HCT116 (cell line): Measurements from ENCODE around the gene UMAD1. TPM values are rescaled to one million over a fixed set of nuclear protein-coding genes. Genes with fewer than 3 reads are reported as not detected.

Experiments
- ATAC-seq: fragments of 200-7000 bp; cut with Tn5 transposase; 2 replicates; pipeline ENCODE4 v1.9.1; 2020; ENCODE audit warnings: mild to moderate bottlenecking, moderate library complexity
- BruUV-seq: library from RNA; stranded (reverse); fragments of 400-500 nt; replicated peaks from 2 replicates; lab custom pipeline; 2021; lab: Mats Ljungman, UMichigan
- CTCF ChIA-PET: fragments of 300-600 bp; sonication (Branson Sonifier 250); formaldehyde crosslinking; loops from one replicate; lab custom pipeline; 2021; ENCODE audit warnings: antibody characterized with exemption; lab: Charles Lee
- POLR2A ChIA-PET: fragments of 300-600, 350-600 bp; sonication (Branson Sonifier 250); formaldehyde crosslinking; loops from one replicate; lab custom pipeline; 2021; ENCODE audit warnings: antibody characterized with exemption; lab: Charles Lee
- RAD21 ChIA-PET, 2 experiments: fragments of 300-600 bp; sonication (Branson Sonifier 250); formaldehyde crosslinking; loops; one replicate each; lab custom pipeline; 2023; ENCODE audit warnings: low total read pairs in 2 of 2; ENCODE audit not compliant: uncharacterized antibody in 2 of 2, unreplicated experiment in 2 of 2, low non-redundant PET in 1 of 2; lab: Charles Lee
- DNase-seq: peaks from one replicate; pipeline ENCODE4 v3.0.0-alpha.2; 2010; ENCODE audit warnings: low read depth, low spot score
- H2AFZ ChIP-seq: fragments of 200-600 bp; shearing (Covaris generic), sonication (generic); 2 replicates; pipeline ENCODE4 v1.6.1; 2017; ENCODE audit warnings: low read depth, mixed run types, mixed read lengths, antibody characterized with exemption, low read length; ENCODE audit not compliant: poor library complexity, severe bottlenecking
- H3K27ac ChIP-seq: 2 replicates; pipeline ENCODE4 v1.5.1; 2012; ENCODE audit warnings: low read depth, low read length
- H3K27me3 ChIP-seq: fragments of 200-600 bp; sonication (generic); 2 replicates; pipeline ENCODE4 v1.6.1; 2016; ENCODE audit warnings: mixed run types, low read length, mixed read lengths; ENCODE audit not compliant: insufficient read depth
- H3K36me3 ChIP-seq, 2 experiments: fragments of 200-500 bp in 1 of 2; fragments of 200-600 bp in 1 of 2; sonication (Bioruptor generic) in 1 of 2; sonication (generic) in 1 of 2; 2 replicates each; pipeline versions ENCODE4 v1.5.1 to v1.6.1; 2014 to 2016; ENCODE audit warnings: low read length in 2 of 2, inconsistent platforms in 1 of 2, mixed read lengths in 1 of 2, mixed run types in 1 of 2; ENCODE audit not compliant: insufficient read depth in 2 of 2, control insufficient read depth in 1 of 2
- H3K4me1 ChIP-seq, 2 experiments: fragments of 200-600 bp in 1 of 2; sonication (generic) in 1 of 2; 2 replicates each; pipeline versions ENCODE4 v1.5.1 to v1.6.1; 2012 to 2017; ENCODE audit warnings: low read length in 2 of 2, inconsistent platforms in 1 of 2, mild to moderate bottlenecking in 1 of 2, mixed read lengths in 1 of 2, mixed run types in 1 of 2, moderate library complexity in 1 of 2; ENCODE audit not compliant: insufficient read depth in 2 of 2, control insufficient read depth in 1 of 2
- H3K4me2 ChIP-seq: fragments of 200-600 bp; sonication (generic); 2 replicates; pipeline ENCODE4 v1.6.1; 2017; ENCODE audit warnings: mixed run types, low read length, mixed read lengths
- H3K4me3 ChIP-seq, 2 experiments: fragments of 200-600 bp in 1 of 2; sonication (generic) in 1 of 2; replicated peaks in 1 of 2; 2 replicates each; pipeline ENCODE4 v1.5.1; 2011 to 2016; ENCODE audit warnings: low read length in 2 of 2, control low read depth in 1 of 2, low read depth in 1 of 2, mild to moderate bottlenecking in 1 of 2, mixed read lengths in 1 of 2, mixed run types in 1 of 2
- H3K79me2 ChIP-seq: fragments of 200-600 bp; sonication (generic); 2 replicates; pipeline ENCODE4 v1.6.1; 2017; ENCODE audit warnings: mild to moderate bottlenecking, mixed run types, low read length, moderate library complexity, mixed read lengths; ENCODE audit not compliant: insufficient read depth
- H3K9ac ChIP-seq: fragments of 200-600 bp; sonication (generic); 2 replicates; pipeline ENCODE4 v1.6.1; 2016; ENCODE audit warnings: low read length, mixed read lengths
- H3K9me2 ChIP-seq: fragments of 200-600 bp; sonication (generic), shearing (Covaris generic); 2 replicates; pipeline ENCODE4 v1.6.1; 2017; ENCODE audit warnings: mixed run types, mild to moderate bottlenecking, moderate library complexity; ENCODE audit not compliant: insufficient read depth
- H3K9me3 ChIP-seq, 2 experiments: fragments of 200-500 bp in 1 of 2; fragments of 200-600 bp in 1 of 2; sonication (Bioruptor generic) in 1 of 2; sonication (generic) in 1 of 2; 2 replicates each; pipeline ENCODE4 v1.6.1; 2014 to 2017; ENCODE audit warnings: low read length in 2 of 2, mixed read lengths in 2 of 2, inconsistent platforms in 1 of 2, low read depth in 1 of 2, mild to moderate bottlenecking in 1 of 2, mixed run types in 1 of 2, moderate library complexity in 1 of 2; ENCODE audit not compliant: control insufficient read depth in 1 of 2, insufficient read depth in 1 of 2
- H4K20me1 ChIP-seq: fragments of 200-600 bp; sonication (generic), shearing (Covaris generic); 2 replicates; pipeline ENCODE4 v1.6.1; 2017; ENCODE audit warnings: mixed run types, mild to moderate bottlenecking, moderate library complexity; ENCODE audit not compliant: insufficient read depth
- EGR1 ChIP-seq: IDR thresholded peaks from 2 replicates; pipeline ENCODE4 v1.6.1; 2012; ENCODE audit warnings: low read depth
- EZH2 ChIP-seq: fragments of 200-600 bp; sonication (generic); IDR thresholded peaks from 2 replicates; pipeline ENCODE4 v1.6.1; 2017; ENCODE audit warnings: antibody characterized with exemption, mixed run types
- FOSL1 ChIP-seq: IDR thresholded peaks from 2 replicates; pipeline ENCODE4 v1.6.1; 2012; ENCODE audit warnings: low read depth
- JUND ChIP-seq: IDR thresholded peaks from 2 replicates; pipeline ENCODE4 v1.6.1; 2012
- MAX ChIP-seq: IDR thresholded peaks from 2 replicates; pipeline ENCODE4 v1.6.1; 2012
- POLR2A ChIP-seq: IDR thresholded peaks from 2 replicates; pipeline ENCODE4 v1.7.0; 2011; ENCODE audit warnings: borderline replicate concordance; ENCODE audit not compliant: insufficient read depth, insufficient read length; ENCODE audit errors: extremely low read depth
- POLR2AphosphoS5 ChIP-seq: IDR thresholded peaks from 2 replicates; pipeline ENCODE4 v1.6.1; 2011; ENCODE audit warnings: mild to moderate bottlenecking, low read depth, low read length, moderate library complexity
- RAD21 ChIP-seq: IDR thresholded peaks from 2 replicates; pipeline ENCODE4 v1.6.1; 2012; ENCODE audit warnings: low read depth, mild to moderate bottlenecking
- REST ChIP-seq: IDR thresholded peaks from 2 replicates; pipeline ENCODE4 v1.6.1; 2012; ENCODE audit warnings: low read depth
- SIN3A ChIP-seq: IDR thresholded peaks from 2 replicates; pipeline ENCODE4 v1.6.1; 2012; ENCODE audit warnings: low read depth
- SP1 ChIP-seq: IDR thresholded peaks from 2 replicates; pipeline ENCODE4 v1.6.1; 2012; ENCODE audit warnings: low read depth
- SRF ChIP-seq: IDR thresholded peaks from 2 replicates; pipeline ENCODE4 v1.6.1; 2012; ENCODE audit warnings: low read depth
- TCF7L2 ChIP-seq: IDR thresholded peaks from 2 replicates; pipeline ENCODE4 v1.7.0; 2011; ENCODE audit warnings: borderline replicate concordance, inconsistent platforms; ENCODE audit not compliant: insufficient read depth, insufficient read length; ENCODE audit errors: extremely low read depth
- YY1 ChIP-seq: IDR thresholded peaks from 2 replicates; pipeline ENCODE4 v1.6.1; 2011; ENCODE audit warnings: low read length, low read depth, moderate library complexity, mild to moderate bottlenecking; ENCODE audit not compliant: insufficient replicate concordance; ENCODE audit errors: extremely low read depth
- ZBTB33 ChIP-seq: IDR thresholded peaks from 2 replicates; pipeline ENCODE4 v1.6.1; 2011; ENCODE audit warnings: mild to moderate bottlenecking, low read length, moderate library complexity; ENCODE audit not compliant: insufficient replicate concordance; ENCODE audit errors: extremely low read depth
- ZFX ChIP-seq: fragments of 450-650 bp; IDR thresholded peaks from 2 replicates; pipeline ENCODE4 v1.6.1; 2017
- intact Hi-C: fragments of 100-400 bp; cut with micrococcal nuclease; formaldehyde crosslinking; loops from 2 replicates; pipeline ENCODE4 v1.10.0; 2022
- total RNA-seq: library from RNA; stranded (reverse); gene quantifications from one replicate; pipeline ENCODE4 v1.2.1, GENCODE V29; 2021; ENCODE audit not compliant: unreplicated experiment

UMAD1 gene
- total RNA-seq, 1 experiment from 2014 or later, result 12.7 TPM

GRCh38 chr7:7786595-7786994 is 146.0 kb downstream of the UMAD1 start:
- TF ChIP-seq EZH2 (no peak), POLR2A (no peak), RAD21 (no peak), POLR2AphosphoS5 (no peak), SIN3A (no peak)
- intact Hi-C loops, result no loop called here
- Histone ChIP-seq H3K9me2 (no peaks in the 10 kb centered on the region), H3K9me3 (no peaks in the 10 kb centered on the region), H3K27ac (no peak overlapping the region), H3K4me1 (no peaks in the 10 kb centered on the region), H4K20me1 (no peaks in the 10 kb centered on the region), H3K9ac (no peak overlapping the region), H3K36me3 (no peaks in the 10 kb centered on the region), H3K4me3 (no peak overlapping the region), H3K27me3 (no peaks in the 10 kb centered on the region), H2AFZ (no peak overlapping the region), H3K79me2 (no peaks in the 10 kb centered on the region), H3K4me2 (no peak overlapping the region)
- RAD21 ChIA-PET, result no interaction called here
- ATAC-seq (no peak), DNase-seq (no peak)
- CTCF ChIA-PET, result no interaction called here
- POLR2A ChIA-PET, result no interaction called here
- BruUV-seq, result no TSS peak

- TF ChIP-seq ZFX (no peak), SRF (no peak), TCF7L2 (no peak), MAX (no peak), REST (no peak), FOSL1 (no peak), POLR2AphosphoS5 (no peak), POLR2A (no peak), JUND (no peak), ZBTB33 (no peak), YY1 (no peak), SIN3A (no peak), SP1 (no peak), EGR1 (no peak), RAD21 (no peak)
- TF ChIP-seq, all 23 proteins: peak for 0
- Histone ChIP-seq H3K9me2 (no peaks in the 10 kb centered on the region), H3K36me3 (no peaks in the 10 kb centered on the region), H3K4me1 (no peaks in the 10 kb centered on the region), H3K79me2 (no peaks in the 10 kb centered on the region), H3K4me2 (no peak overlapping the region), H2AFZ (no peak overlapping the region), H4K20me1 (no peaks in the 10 kb centered on the region), H3K4me3 (no peak overlapping the region), H3K27ac (no peak overlapping the region), H3K27me3 (no peaks in the 10 kb centered on the region), H3K9me3 (no peaks in the 10 kb centered on the region), H3K9ac (no peak overlapping the region)
- no TSS peak for BruUV-seq
- DNase-seq, result no peak
- ChIA-PET POLR2A (no interaction called here), CTCF (no interaction called here), RAD21 (no interaction called here)
- intact Hi-C loops, result no loop called here
- no peak for ATAC-seq
Measured at GRCh38 chr7:7789551-7789988, 149.0 kb downstream of the UMAD1 start.
